GM08714 (cell line): ENCODE data around the gene HSF2BP.
"Not testable (repeated sequence)": the region's sequence is repeated elsewhere in the genome, so short reads cannot be mapped to it uniquely, and the experiment has no call there.

Experiments
- H3K4me3 ChIP-seq: fragments of 200-500 bp; sonication (Bioruptor generic); 2 replicates; pipeline ENCODE4 v1.5.1; 2014; ENCODE audit warnings: mild to moderate bottlenecking, low read length, inconsistent platforms
- ZNF274 ChIP-seq: IDR thresholded peaks from 2 replicates; pipeline ENCODE4 v1.6.1; 2012; ENCODE audit warnings: mild to moderate bottlenecking, low read depth, low read length

HSF2BP gene

DNA sequence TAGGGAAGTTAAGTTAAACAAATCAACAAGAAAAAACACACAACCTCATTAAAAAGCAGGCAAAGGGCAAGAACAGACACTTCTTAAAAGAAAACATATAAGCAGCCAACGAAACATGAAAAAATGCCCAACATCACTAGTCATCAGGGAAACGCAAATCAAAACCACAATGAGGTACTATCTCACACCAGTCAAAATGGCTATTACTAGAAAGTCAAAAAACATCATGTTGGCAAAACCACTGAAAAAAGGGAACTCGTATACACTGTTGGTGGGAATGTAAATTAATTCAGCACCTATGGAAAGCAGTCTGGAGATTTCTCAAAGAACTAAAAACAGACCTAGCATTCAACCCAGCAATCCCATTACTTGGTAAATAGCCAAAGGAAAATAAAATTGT lies 51.1 kb downstream of the HSF2BP start:
- TF ChIP-seq ZNF274 = no peak
- no peak overlapping the region for H3K4me3 ChIP-seq

DNA sequence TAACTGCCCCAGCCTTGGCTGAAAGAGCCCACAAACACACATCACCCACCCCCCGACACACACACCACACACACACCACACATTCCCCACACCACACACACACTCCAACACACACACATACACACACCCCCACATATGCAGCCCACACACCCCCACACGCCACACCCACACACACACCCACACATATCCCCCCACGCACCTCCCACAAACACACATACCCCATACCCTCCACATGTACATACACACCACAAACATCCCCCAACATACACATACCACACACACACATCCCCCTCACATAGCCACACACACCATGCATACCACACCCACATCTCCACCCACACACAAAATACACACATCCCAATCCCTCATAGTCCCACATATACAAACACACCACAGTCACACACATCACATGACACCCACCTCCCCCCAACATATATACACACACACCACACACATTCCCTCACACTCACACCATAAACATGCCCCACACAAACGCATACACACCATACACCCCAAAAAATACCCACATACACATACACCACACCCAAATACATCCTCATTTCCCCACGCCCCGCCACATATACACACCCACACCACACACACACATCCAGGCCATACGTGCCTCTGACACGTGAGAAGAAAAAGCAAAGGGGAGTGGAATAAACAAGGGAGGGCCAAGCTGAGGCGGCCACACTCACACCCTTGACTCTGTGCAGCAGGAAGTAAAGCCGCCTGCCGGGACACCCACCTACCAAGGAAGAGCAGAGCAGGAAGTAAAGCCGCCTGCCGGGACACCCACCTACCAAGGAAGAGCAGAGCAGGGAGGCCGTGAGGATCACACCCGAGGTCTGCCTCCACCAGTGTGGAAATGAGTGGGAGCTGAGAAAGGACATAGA lies 53.7 kb downstream of the HSF2BP start:
- TF ChIP-seq ZNF274 = no peak

DNA sequence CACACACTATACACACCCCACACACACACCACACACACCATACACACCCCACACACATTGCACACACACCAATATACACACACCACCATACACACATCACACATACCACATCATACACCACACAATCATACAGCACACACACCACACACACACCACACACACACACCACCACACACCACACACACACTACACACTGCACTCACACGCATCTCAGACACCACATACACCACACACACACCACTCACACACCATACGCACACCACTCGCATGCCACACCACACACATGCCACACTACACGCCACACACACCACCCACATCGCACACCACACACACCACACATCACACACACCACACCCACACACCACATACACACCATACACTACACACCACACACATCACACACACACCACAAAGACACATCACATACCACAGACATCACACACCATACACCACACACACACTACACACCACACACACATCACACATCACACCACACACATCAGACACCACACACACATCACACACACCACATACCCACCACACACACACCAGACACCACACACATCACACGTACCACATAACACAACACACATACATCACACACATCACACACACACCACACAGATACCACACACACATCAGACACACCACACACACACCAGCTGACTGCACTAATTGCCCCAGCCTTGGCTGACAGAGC lies 54.6 kb downstream of the HSF2BP start:
- TF ChIP-seq ZNF274 = no peak
- no peak overlapping the region for H3K4me3 ChIP-seq

More for the DNA sequence above, 53.7 kb downstream of the HSF2BP start:
- no peak overlapping the region for H3K4me3 ChIP-seq

DNA sequence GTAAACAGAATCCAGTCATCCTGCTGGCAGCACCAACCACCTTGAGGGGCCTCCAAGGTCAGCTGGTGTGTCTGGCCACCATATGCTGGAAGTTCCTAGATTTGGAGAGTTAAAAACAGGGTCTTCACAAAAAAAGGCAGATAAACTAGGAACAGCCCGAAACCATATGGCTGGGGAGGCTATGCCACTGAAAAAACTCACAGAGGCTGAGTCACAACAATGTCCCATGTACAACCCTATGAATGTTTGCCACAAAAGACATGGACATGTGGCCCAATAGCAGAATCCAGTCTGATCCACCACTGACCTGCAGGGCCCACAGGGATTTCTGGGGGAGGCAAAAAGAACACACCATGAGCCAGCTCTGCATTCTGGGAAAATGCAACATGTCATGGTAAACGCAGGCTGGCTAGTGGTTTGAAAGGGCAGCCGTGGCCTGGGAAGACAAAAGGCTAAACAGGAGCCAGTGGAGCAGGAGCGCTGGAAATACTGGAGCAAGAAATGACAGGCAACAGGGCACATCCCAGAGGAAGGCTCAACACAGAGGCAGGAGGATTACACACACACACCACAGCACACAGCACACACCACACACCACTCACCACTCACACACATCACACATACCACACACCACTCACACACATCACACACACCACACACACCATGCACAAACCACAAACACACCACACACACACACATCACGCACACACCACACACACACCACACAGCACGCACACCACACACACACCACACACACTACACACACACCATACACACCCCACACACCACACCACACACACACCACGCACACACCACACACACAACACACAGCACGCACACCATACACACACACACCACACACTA lies 55.4 kb downstream of the HSF2BP start:
- H3K4me3 ChIP-seq = no peak overlapping the region
- TF ChIP-seq ZNF274 = 0 out of 2 replicates have a peak, but pooled peaks have one; percentile 1

DNA sequence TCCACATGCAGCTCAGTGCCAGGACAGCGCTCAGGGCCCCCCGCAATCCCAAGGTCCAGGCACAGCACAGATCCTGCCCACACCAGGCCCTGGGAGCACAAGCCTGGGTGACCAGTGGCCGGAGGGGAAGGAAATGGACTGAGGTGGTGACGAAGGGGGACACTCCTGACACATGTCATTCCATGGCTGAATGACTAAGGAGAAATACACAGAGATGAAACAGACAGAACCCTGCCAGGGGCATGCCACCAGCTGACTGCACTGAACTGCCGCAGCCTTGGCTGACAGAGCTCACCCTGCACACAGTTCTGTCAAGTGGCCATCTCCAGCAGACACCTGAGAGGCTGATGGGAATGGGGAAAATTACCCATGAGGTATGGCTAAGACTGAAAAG lies 56.1 kb downstream of the HSF2BP start:
- no peak overlapping the region for H3K4me3 ChIP-seq
- no peak for TF ChIP-seq ZNF274

DNA sequence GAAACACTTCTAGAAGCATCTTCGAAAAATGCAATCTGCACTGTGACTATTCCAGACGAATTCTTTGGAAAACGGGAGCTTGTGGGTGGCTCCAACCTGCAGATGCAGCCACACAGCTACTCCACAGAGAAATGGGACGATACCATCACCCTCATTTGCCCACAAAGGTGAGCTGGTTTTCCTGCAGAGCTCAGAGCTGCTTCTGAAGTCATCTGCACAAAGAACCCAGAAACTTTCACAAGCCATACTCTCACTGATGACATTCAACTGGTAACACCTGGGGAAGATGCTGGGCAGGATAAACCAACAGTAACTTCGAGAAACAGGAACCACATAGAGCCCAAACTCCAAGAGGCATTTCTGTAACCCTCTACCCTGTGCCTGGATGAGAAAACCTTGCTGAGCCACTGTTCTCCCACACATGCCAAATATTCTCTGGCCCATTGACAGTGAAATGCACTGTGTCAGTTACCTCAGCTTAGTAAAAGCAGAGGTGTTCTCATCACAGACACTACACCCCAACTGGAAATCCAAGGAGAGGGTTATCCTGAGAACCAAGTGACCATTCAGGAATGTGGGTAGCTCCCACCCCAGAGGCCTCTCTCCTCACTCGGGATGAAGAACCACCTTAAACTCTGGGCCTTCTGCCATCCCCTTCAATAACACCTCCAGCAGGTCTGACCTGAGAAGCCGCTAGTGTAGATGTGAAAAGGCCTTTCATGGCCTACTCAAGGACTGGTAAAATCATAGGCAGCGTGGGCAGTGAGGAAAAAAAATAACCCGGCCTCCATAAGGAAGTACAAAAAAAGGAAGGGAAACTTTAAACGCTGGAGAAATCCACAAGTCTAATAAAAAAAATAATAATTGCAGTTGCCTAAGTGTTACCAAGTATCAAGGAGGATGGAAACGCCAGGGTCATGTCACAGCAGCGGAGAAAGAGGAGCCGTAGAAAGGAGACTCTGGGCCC lies 56.7 kb downstream of the HSF2BP start:
- TF ChIP-seq ZNF274 = no peak
- H3K4me3 ChIP-seq = no peak overlapping the region

DNA sequence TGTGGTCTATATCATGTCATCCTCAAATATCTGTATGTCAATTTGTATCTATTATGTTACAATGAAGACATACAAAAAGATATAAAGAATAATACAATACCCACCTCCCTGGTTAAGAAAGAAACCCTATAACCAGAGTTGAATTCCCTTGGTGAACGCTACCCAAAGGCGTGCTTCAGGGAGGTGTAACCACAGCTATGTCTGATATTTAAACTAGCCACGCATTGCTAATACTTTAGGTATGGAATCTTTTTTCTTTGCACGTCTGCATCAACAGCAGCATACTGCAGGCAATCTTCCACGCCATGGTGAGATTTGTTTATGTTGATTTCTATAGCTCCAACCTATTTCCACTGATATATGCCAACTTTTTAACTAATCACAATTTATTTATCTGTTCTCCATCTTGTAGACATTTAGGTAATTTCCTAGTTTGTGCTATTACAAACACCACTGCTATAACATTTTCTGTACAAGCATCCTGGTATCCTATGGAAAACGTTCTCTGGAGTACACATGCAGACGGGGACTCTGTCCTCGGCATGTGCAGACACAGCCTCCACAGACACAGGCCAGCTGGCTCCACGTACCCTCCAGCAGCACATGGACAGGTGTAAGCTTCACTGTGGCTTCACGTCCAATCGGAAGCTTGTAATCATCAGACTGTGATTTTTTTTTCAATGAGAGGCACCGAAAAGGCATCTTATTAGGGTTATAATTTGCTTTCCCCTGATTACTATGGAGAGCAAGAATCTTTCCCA lies 58.5 kb downstream of the HSF2BP start:
- no peak for TF ChIP-seq ZNF274

DNA sequence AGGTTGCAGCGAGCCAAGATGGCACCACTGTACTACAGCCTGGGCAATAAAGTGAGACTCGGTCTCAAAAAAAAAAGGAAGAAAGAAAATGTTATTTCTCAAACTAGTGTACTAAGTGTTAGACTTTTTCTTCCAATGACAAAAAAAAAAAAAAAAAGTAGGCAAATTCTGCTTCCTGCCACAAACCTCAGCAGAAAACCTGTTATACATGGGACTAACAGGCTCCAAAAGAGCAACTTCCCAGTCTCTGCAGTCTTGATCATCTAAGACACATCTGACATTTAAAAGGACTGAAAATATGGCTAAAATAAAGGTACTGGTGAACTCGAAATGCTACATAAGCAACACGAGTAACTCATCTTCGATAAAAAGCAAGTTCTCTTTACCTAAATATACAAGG lies 59.6 kb downstream of the HSF2BP start:
- no peak overlapping the region for H3K4me3 ChIP-seq
- no peak for TF ChIP-seq ZNF274

More for the DNA sequence above, 58.5 kb downstream of the HSF2BP start:
- H3K4me3 ChIP-seq = no peak overlapping the region

DNA sequence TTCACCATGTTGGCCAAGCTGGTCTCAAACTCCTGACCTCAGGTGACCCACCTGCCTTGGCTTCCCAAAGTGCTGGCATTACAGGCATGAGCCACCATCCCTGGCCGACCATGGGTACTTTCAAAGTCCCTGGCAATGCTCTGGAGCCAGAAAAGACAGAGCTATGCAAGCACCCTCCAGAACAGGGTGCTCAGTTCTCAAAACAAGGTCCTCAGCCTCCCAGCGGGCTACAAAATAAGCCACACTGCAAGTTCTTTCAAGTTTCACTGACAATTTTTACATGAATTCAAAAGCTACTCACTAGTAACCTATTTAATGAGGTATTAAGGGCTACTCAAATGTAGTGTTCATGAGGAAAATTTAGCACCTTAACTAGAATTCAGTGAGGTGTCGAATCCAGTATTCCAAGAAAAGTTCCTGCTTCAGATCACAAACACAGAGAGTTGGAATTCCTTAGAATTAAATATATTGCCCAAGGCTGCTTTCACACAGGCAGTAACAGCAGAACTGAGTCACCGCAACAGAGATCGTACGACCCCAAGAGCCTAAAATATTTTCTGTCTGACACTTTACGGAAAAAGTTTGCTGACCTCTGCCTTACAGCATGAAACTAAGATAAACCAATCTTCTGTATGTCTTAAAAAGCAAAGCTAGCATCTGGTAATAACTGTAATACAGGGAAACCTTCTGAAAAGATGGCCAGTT lies 60.7 kb downstream of the HSF2BP start:
- no peak for TF ChIP-seq ZNF274
- no peak overlapping the region for H3K4me3 ChIP-seq

DNA sequence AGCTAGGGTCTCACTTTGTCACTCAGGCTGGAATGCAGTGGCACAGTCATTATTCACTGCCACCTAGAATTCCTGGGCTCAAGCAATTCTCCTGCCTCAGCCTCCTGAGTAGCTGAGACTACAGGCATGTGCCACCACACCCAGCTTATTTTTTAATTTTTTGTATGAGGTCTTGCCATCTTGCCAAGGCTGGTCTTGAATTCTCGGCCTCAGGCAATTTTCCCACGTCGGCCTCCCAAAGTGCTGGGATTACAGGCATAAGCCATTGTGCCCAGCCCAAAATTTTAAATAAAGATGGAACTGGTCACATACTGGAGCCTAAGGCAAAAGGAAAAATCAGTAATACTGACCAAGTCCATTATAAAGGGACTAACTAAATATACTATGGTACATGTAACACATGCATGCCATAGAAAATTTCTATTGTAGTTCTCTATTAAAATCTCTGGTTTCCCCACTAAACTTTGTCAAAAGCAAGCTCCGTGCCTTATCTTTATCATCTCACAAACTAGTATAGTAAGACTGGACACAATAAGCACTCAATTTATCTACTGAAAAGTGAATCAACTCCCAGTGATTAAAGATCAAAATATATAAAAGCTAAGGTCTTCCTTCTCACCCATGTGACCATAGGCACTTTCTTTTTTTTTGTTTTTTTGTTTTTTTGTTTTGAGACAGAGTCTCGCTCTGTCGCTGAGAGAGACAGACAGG lies 61.6 kb downstream of the HSF2BP start:
- no peak overlapping the region for H3K4me3 ChIP-seq
- TF ChIP-seq ZNF274 = no peak

DNA sequence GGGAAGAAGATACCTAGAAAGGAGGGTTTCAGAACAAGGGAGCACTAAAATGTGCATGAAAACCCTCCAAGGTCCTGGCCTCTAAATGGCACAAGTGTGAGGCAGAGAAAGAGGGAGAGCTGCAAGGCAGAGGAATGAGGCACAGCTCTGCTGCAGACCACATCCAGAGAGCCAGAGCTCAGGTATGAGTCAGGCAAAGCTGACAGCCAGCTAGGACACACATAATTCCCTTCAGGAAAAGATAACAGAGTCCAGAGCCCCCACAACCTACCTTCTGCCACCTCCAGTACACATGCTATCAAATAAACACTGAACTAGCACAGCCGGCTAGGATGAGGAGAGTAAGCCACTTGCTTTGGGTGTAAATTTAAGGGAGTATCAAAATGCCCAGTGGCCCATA lies 62.2 kb downstream of the HSF2BP start:
- no peak for TF ChIP-seq ZNF274
- no peak overlapping the region for H3K4me3 ChIP-seq

DNA sequence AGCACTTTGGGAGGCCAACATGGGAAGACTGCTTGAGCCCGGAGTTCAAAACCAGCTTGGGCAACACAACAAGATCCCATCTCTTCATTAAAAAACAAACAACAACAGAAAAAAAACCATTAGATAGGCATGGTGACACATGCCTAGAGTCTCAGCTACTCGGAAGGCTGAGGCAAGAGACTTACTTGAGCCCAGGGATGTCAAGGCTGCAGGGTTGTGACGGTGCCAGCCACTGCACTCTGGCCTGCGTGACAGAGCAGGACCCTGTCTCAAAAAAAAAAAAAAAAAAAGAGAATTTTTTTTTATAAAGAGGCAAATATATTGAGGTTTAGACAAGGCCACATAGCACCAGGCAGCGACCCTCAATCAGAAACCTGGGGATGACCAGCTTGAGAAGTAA lies 62.7 kb downstream of the HSF2BP start:
- H3K4me3 ChIP-seq = no peak overlapping the region
- TF ChIP-seq ZNF274 = no peak

DNA sequence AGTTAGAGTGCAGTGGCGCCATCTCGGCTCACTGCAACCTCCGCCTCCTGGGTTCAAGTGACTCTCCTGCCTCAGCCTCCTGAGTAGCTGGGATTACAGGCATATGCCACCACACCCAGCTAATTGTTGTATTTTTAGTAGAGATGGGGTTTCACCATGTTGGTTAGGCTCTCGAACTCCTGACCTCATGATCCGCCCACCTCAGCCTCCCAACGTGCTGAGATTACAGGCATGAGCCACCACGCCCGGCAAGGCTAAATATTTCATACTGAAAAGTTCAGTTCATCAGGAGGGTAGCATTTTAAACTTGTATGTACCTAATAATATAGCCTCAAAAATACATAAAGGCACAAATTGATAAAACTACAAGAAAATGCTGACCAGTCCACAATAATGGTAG lies 63.5 kb downstream of the HSF2BP start:
- H3K4me3 ChIP-seq = not testable (repeated sequence)
